Peyer's patch (tissue), 4 donors: ENCODE results near the gene FARSB. TPM values are rescaled to one million over a fixed set of nuclear protein-coding genes. Genes with fewer than 3 reads are reported as not detected.
A peak's percentile ranks its signal among the peaks of the same experiment; 100 is the strongest.

Experiments
- DNase-seq, 3 donors: peaks; one replicate each; pipeline ENCODE4 v3.0.0-alpha.2; 2017 to 2019
- H3K27ac ChIP-seq, 4 donors: fragments of 200-600 bp; sonication (generic); one replicate each; pipeline ENCODE4 v1.5.1; 2016 to 2019
- H3K27me3 ChIP-seq, 2 donors: fragments of 200-600 bp; sonication (generic); one replicate each; pipeline ENCODE4 v1.5.1; 2019
- H3K36me3 ChIP-seq, 3 donors: fragments of 200-600 bp; sonication (generic); one replicate each; pipeline ENCODE4 v1.5.1; 2016 to 2019
- H3K4me1 ChIP-seq, 4 donors: fragments of 200-600 bp; sonication (generic); one replicate each; pipeline ENCODE4 v1.5.1; 2016 to 2019
- H3K4me3 ChIP-seq, 4 donors: fragments of 200-600 bp; sonication (generic); 1 replicate in 3 of 4; 2 replicates in 1 of 4; pipeline ENCODE4 v1.5.1; 2016 to 2019; ENCODE audit warnings: mild to moderate bottlenecking in 1 of 4
- H3K9me3 ChIP-seq, 4 donors: fragments of 200-600 bp; sonication (generic); one replicate each; pipeline ENCODE4 v1.5.1; 2016 to 2019; ENCODE audit warnings: mild to moderate bottlenecking in 1 of 4
- CTCF ChIP-seq, 6 experiments: fragments of 450-650 bp in 4 of 6; fragments of 200-600 bp in 2 of 6; sonication (generic) in 1 of 6; IDR thresholded peaks; one replicate each; pipeline ENCODE4 v1.5.1; 2017 to 2019; ENCODE audit warnings: antibody characterized with exemption in 6 of 6, mild to moderate bottlenecking in 3 of 6, moderate library complexity in 1 of 6
- POLR2A ChIP-seq, 2 donors: fragments of 450-650 bp; IDR thresholded peaks; one replicate each; pipeline ENCODE4 v1.5.1; 2017; ENCODE audit warnings: antibody characterized with exemption in 2 of 2, mild to moderate bottlenecking in 2 of 2, moderate library complexity in 2 of 2
- total RNA-seq, 4 donors: library from RNA; depleted of rRNA; stranded (reverse); fragments of >200 nt; gene quantifications; one replicate each; pipeline ENCODE4 v1.1.0, GENCODE V29; 2016

The FARSB gene
- total RNA-seq, 4 donors from 2014 or later, result 8.6 to 14.9 (median 11.7) TPM

GRCh38 chr2:222671259-222672067, 15.6 kb upstream of the FARSB start, which contains the start of gene MOGAT1:
MOGAT1 (plus strand) TSS chr2:222671658; CDS start chr2:222671786, 128 bp downstream.
- no peaks in the 10 kb centered on the region for H3K36me3 ChIP-seq
- peak in 1 of 6 experiments; percentile 12 for TF ChIP-seq CTCF (IDR thresholded peaks at IDR 0.05)
- TF ChIP-seq POLR2A (IDR thresholded peaks at IDR 0.05), result no peak
- no peaks in the 10 kb centered on the region for H3K9me3 ChIP-seq
- peak within 1 kb of the TSS; percentile 3 to 60 (median 32) for H3K4me3 ChIP-seq
- H3K27ac ChIP-seq, result no peak within 1 kb of the TSS
- H3K4me1 ChIP-seq, result peaks cover 0 to 16% (median 3%) of the 10 kb centered on the region in 4 donors
- peaks cover 0 to 7% of the 10 kb centered on the region in 2 donors for H3K27me3 ChIP-seq
- peak in 2 of 3 donors; percentile 49 to 58 for DNase-seq

GRCh38 chr2:222670191-222671038, 14.5 kb upstream of the FARSB start:
- no peaks in the 10 kb centered on the region for H3K36me3 ChIP-seq
- DNase-seq, result no peak

GRCh38 chr2:222669353-222669752, 13.5 kb upstream of the FARSB start:
- no peak overlapping the region for H3K27ac ChIP-seq
- no peak for DNase-seq

More at GRCh38 chr2:222670191-222671038, 14.5 kb upstream of the FARSB start:
- Histone ChIP-seq H3K27ac (no peak overlapping the region), H3K27me3 (peaks cover 0 to 7% of the 10 kb centered on the region in 2 donors), H3K4me1 (peaks cover 0 to 16% (median 3%) of the 10 kb centered on the region in 4 donors), H3K9me3 (no peaks in the 10 kb centered on the region), H3K4me3 (no peak overlapping the region)
- TF ChIP-seq POLR2A (IDR thresholded peaks at IDR 0.05), result no peak
- TF ChIP-seq CTCF (IDR thresholded peaks at IDR 0.05), result no peak

GRCh38 chr2:222668494-222669154, 12.7 kb upstream of the FARSB start:
- DNase-seq, result no peak
- Histone ChIP-seq H3K27ac (no peak overlapping the region), H3K36me3 (no peaks in the 10 kb centered on the region), H3K27me3 (peaks cover 0 to 7% of the 10 kb centered on the region in 2 donors), H3K4me1 (peaks cover 0 to 16% (median 3%) of the 10 kb centered on the region in 4 donors), H3K9me3 (no peaks in the 10 kb centered on the region), H3K4me3 (no peak overlapping the region)
- TF ChIP-seq CTCF (IDR thresholded peaks at IDR 0.05) (no peak), POLR2A (IDR thresholded peaks at IDR 0.05) (no peak)

More at GRCh38 chr2:222669353-222669752, 13.5 kb upstream of the FARSB start:
- Histone ChIP-seq H3K36me3 (no peaks in the 10 kb centered on the region), H3K27me3 (peaks cover 0 to 7% of the 10 kb centered on the region in 2 donors), H3K9me3 (no peaks in the 10 kb centered on the region), H3K4me1 (peaks cover 0 to 16% (median 3%) of the 10 kb centered on the region in 4 donors), H3K4me3 (no peak overlapping the region)
- TF ChIP-seq CTCF (IDR thresholded peaks at IDR 0.05) (no peak), POLR2A (IDR thresholded peaks at IDR 0.05) (no peak)

GRCh38 chr2:222663479-222663878, 7.6 kb upstream of the FARSB start:
- H3K9me3 ChIP-seq, result no peaks in the 10 kb centered on the region
- no peaks in the 10 kb centered on the region for H3K36me3 ChIP-seq
- TF ChIP-seq CTCF (IDR thresholded peaks at IDR 0.05) (no peak), POLR2A (IDR thresholded peaks at IDR 0.05) (no peak)
- H3K4me3 ChIP-seq, result no peak overlapping the region
- no peaks in the 10 kb centered on the region for H3K27me3 ChIP-seq
- no peak for DNase-seq
- H3K4me1 ChIP-seq, result no peaks in the 10 kb centered on the region
- H3K27ac ChIP-seq, result peak overlapping the region in 1 of 4 donors; percentile 59
